AML-193 (cell line): ENCODE data around the gene MUTYH.
"Not testable (repeated sequence)": the region's sequence is repeated elsewhere in the genome, so short reads cannot be mapped to it uniquely, and the experiment has no call there.

Experiments used
- DNase-seq, 2 experiments: peaks; one replicate each; lab custom pipeline; 2025; lab: John Stamatoyannopoulos, UW

MUTYH gene

GRCh38 chr1:45339789-45340558, at the start of gene MUTYH, which contains the start of gene TOE1:
Gene MUTYH, minus strand, starts transcription at chr1:45340440. Its CDS starts 5,935 bp downstream, at chr1:45334505.
Gene TOE1, plus strand, starts transcription at chr1:45340170. Its CDS starts 83 bp downstream, at chr1:45340253.
- peak; percentile 88 to 92 for DNase-seq

GRCh38 chr1:45386219-45386618, 46.0 kb upstream of the MUTYH start:
- DNase-seq, result no peak

GRCh38 chr1:45385302-45385701, 45.1 kb upstream of the MUTYH start:
- no peak for DNase-seq

GRCh38 chr1:45384213-45384612, 44.0 kb upstream of the MUTYH start:
- not testable (repeated sequence) for DNase-seq

- no peak for DNase-seq
These were observed 43.0 kb upstream of the MUTYH start for GRCh38 chr1:45383191-45383590.

- DNase-seq, result no peak
These were observed 41.0 kb upstream of the MUTYH start for GRCh38 chr1:45381243-45381642.

GRCh38 chr1:45380730-45381129, 40.5 kb upstream of the MUTYH start:
- no peak for DNase-seq

- no peak for DNase-seq
These were observed 39.9 kb upstream of the MUTYH start for GRCh38 chr1:45380125-45380524.

GRCh38 chr1:45379524-45379923, 39.3 kb upstream of the MUTYH start:
- no peak for DNase-seq

GRCh38 chr1:45378184-45378583, 37.9 kb upstream of the MUTYH start:
- DNase-seq, result no peak

GRCh38 chr1:45375104-45376090, 35.2 kb upstream of the MUTYH start:
- no peak for DNase-seq

- DNase-seq, result no peak
These were observed 33.3 kb upstream of the MUTYH start for GRCh38 chr1:45373573-45373972.

GRCh38 chr1:45370575-45370974, 30.3 kb upstream of the MUTYH start:
- DNase-seq, result no peak

- DNase-seq, result no peak
These were observed 24.8 kb upstream of the MUTYH start for GRCh38 chr1:45365051-45365450.

GRCh38 chr1:45364294-45364693, 24.1 kb upstream of the MUTYH start:
- DNase-seq, result no peak

GRCh38 chr1:45360981-45361380, 20.7 kb upstream of the MUTYH start:
- not testable (repeated sequence) for DNase-seq

GRCh38 chr1:45359882-45360513, 19.8 kb upstream of the MUTYH start:
- peak; percentile 60 to 66 for DNase-seq

- no peak for DNase-seq
These were observed 15.9 kb upstream of the MUTYH start for GRCh38 chr1:45356186-45356585.

- no peak for DNase-seq
These were observed 15.4 kb upstream of the MUTYH start for GRCh38 chr1:45355683-45356082.

GRCh38 chr1:45354838-45355237, 14.6 kb upstream of the MUTYH start:
- DNase-seq, result no peak

- DNase-seq, result no peak
These were observed 13.4 kb upstream of the MUTYH start for GRCh38 chr1:45353685-45354084.

- no peak for DNase-seq
These were observed 11.3 kb upstream of the MUTYH start for GRCh38 chr1:45351508-45351907.
